ENCODE data around the gene IFT57. TPM values are rescaled to one million over a fixed set of nuclear protein-coding genes. Genes with fewer than 3 reads are reported as not detected.

The IFT57 gene
- total and polyA plus RNA-seq, 10 of the 15 experiments (the other 5 are each of a cell fraction or from before 2014, with no cell fraction given), result 1.8 to 25.0 (median 7.5) TPM

- CTCF ChIA-PET, result interaction anchor here (0.9 to 1.3 kb wide), 3 partner anchors 11 to 44 kb away, joined by 3 read pairs; no protein-coding TSS in a partner anchor
- Histone ChIP-seq H3K4me2 (ENCODE audit: control insufficient read depth, insufficient read depth) (no peak overlapping the region), H3K4me3 (no peak overlapping the region), H3K4me1 (ENCODE audit: control insufficient read depth, insufficient read depth, low read length) (no peaks in the 10 kb centered on the region), H3K9me3 (replicated peaks; ENCODE audit: control insufficient read depth, insufficient read depth, low read length) (no peaks in the 10 kb centered on the region), H2AFZ (ENCODE audit: control insufficient read depth, low read depth, low read length) (no peak overlapping the region), H3K36me3 (ENCODE audit: control insufficient read depth in 2 of 2, insufficient read depth in 2 of 2, low read length in 1 of 2) (no peaks in the 10 kb centered on the region), H3K79me2 (ENCODE audit: control insufficient read depth, insufficient read depth, low read length) (no peaks in the 10 kb centered on the region), H3K27me3 (replicated peaks in 1 of 2; ENCODE audit: control insufficient read depth in 2 of 2, insufficient read depth in 2 of 2, low read length in 1 of 2) (no peaks in the 10 kb centered on the region), H3K27ac (ENCODE audit: control insufficient read depth, insufficient read depth) (no peak overlapping the region), H4K20me1 (ENCODE audit: control insufficient read depth, insufficient read depth) (no peaks in the 10 kb centered on the region), H3K9ac (ENCODE audit: control insufficient read depth, insufficient read depth, low read length) (no peak overlapping the region)
- TF ChIP-seq ZNF622 (IDR thresholded peaks at IDR 0.05) (no peak), SRF (IDR thresholded peaks at IDR 0.05; ENCODE audit: low read depth in 2 of 2, low read length in 2 of 2) (no peak)
- ATAC-seq, result no peak
- no peak for DNase-seq (ENCODE audit: low read depth, low spot score)
- POLR2A ChIA-PET, result no interaction called here
- FAIRE-seq, result no peak
- 62% methylated on average over 2 of the region's 2 CpGs for WGBS (ENCODE audit: insufficient coverage, insufficient replicate concordance, low lambda C conversion rate, missing lambda C conversion rate)
- intact Hi-C loops (cut with micrococcal nuclease; ENCODE audit: unreplicated experiment), result no loop called here
- RAD21 ChIA-PET (ENCODE audit: unreplicated experiment), result no interaction called here
- SMC1A ChIA-PET (ENCODE audit: uncharacterized antibody, unreplicated experiment), result interaction anchor here (0.6 to 1.2 kb wide), 2 partner anchors 12 to 39 kb away, joined by 3 to 4 read pairs; no protein-coding TSS in a partner anchor
- in situ Hi-C loops (cut with MboI), result no loop called here
- no TSS peak for BruUV-seq (replicated peaks)
These were observed 28.4 kb upstream of the IFT57 start for GRCh38 chr3:108250626-108251025.

- no peak overlapping the region for H3K9ac ChIP-seq (ENCODE audit: control insufficient read depth, insufficient read depth, low read length)
- CTCF ChIA-PET, result interaction anchor here (0.9 to 1.8 kb wide), 4 partner anchors 14 to 234 kb away, joined by 3 to 5 read pairs (median 4); no protein-coding TSS in a partner anchor
These were observed 21.0 kb upstream of the IFT57 start for GRCh38 chr3:108243243-108243642.

More at GRCh38 chr3:108243243-108243642, 21.0 kb upstream of the IFT57 start:
- Histone ChIP-seq H3K36me3 (ENCODE audit: control insufficient read depth in 2 of 2, insufficient read depth in 2 of 2, low read length in 1 of 2) (no peaks in the 10 kb centered on the region), H2AFZ (ENCODE audit: control insufficient read depth, low read depth, low read length) (no peak overlapping the region), H3K4me2 (ENCODE audit: control insufficient read depth, insufficient read depth) (no peak overlapping the region), H3K27ac (ENCODE audit: control insufficient read depth, insufficient read depth) (no peak overlapping the region), H3K9me3 (replicated peaks; ENCODE audit: control insufficient read depth, insufficient read depth, low read length) (no peaks in the 10 kb centered on the region; the same call in 2 of the 3 replicates), H3K27me3 (replicated peaks in 1 of 2; ENCODE audit: control insufficient read depth in 2 of 2, insufficient read depth in 2 of 2, low read length in 1 of 2) (no peaks in the 10 kb centered on the region), H3K79me2 (ENCODE audit: control insufficient read depth, insufficient read depth, low read length) (no peaks in the 10 kb centered on the region), H3K4me3 (no peak overlapping the region), H3K4me1 (ENCODE audit: control insufficient read depth, insufficient read depth, low read length) (no peaks in the 10 kb centered on the region), H4K20me1 (ENCODE audit: control insufficient read depth, insufficient read depth) (no peaks in the 10 kb centered on the region)
- no peak for ATAC-seq
- in situ Hi-C loops (cut with MboI), result no loop called here
- WGBS (ENCODE audit: insufficient coverage, insufficient replicate concordance, low lambda C conversion rate, missing lambda C conversion rate), result 25% methylated on average over 2 of the region's 2 CpGs
- ChIA-PET RAD21 (ENCODE audit: unreplicated experiment) (no interaction called here), SMC1A (ENCODE audit: uncharacterized antibody, unreplicated experiment) (no interaction called here), POLR2A (interaction anchor here (1.5 kb wide), 1 partner anchor 13 kb away, joined by 4 read pairs; no protein-coding TSS in a partner anchor)
- intact Hi-C loops (cut with micrococcal nuclease; ENCODE audit: unreplicated experiment), result no loop called here
- no peak for FAIRE-seq
- TF ChIP-seq NFYA (IDR thresholded peaks at IDR 0.05; ENCODE audit: borderline replicate concordance, low read depth, low read length), result no peak
- TF ChIP-seq ATF2 (IDR thresholded peaks at IDR 0.05; ENCODE audit: low read length), result no peak
- no peak for TF ChIP-seq IRF3 (IDR thresholded peaks at IDR 0.05)
- TF ChIP-seq CREB1 (IDR thresholded peaks at IDR 0.05; ENCODE audit: low read depth), result no peak
- no peak for TF ChIP-seq YBX1 (IDR thresholded peaks at IDR 0.05)
- no peak for TF ChIP-seq BCLAF1 (IDR thresholded peaks at IDR 0.05)
- no peak for TF ChIP-seq RB1 (IDR thresholded peaks at IDR 0.05; ENCODE audit: borderline replicate concordance)
- no peak for DNase-seq (ENCODE audit: low read depth, low spot score)
- BruUV-seq (replicated peaks), result no TSS peak
